ENCODE results near the gene USP21. TPM values are rescaled to one million over a fixed set of nuclear protein-coding genes. Genes with fewer than 3 reads are reported as not detected.

The USP21 gene
- total and polyA plus RNA-seq, 2 of the 13 experiments (the other 11 are each of a cell fraction or from before 2014, with no cell fraction given): 10.1 to 33.1 TPM

GRCh38 chr1:161201836-161202712 is 42.8 kb downstream of the USP21 start, which contains the start of gene NDUFS2 (continued):
- TF ChIP-seq ZNF18 (CRISPR knock-in tag; IDR thresholded peaks at IDR 0.05; ENCODE audit: insufficient replicate concordance) (peak; percentile 29), ZNF143 (CRISPR knock-in tag; IDR thresholded peaks at IDR 0.05) (peak; percentile 63; the same call in 1 of the 2 replicates), ZBED4 (CRISPR knock-in tag; IDR thresholded peaks at IDR 0.05; ENCODE audit: borderline replicate concordance) (peak; percentile 64), CCDC6 (CRISPR knock-in tag; IDR thresholded peaks at IDR 0.05) (peak; percentile 55; the same call in 1 of the 2 replicates), DDIT3 (CRISPR knock-in tag; IDR thresholded peaks at IDR 0.05) (no peak), SP140L (CRISPR knock-in tag; IDR thresholded peaks at IDR 0.05; ENCODE audit: borderline replicate concordance) (peak; percentile 48; the same call in 1 of the 2 replicates), XBP1 (CRISPR knock-in tag; IDR thresholded peaks at IDR 0.05) (no peak), POLR2G (IDR thresholded peaks at IDR 0.05; ENCODE audit: low read depth, low read length) (peak; percentile 93), ZNF773 (CRISPR knock-in tag; IDR thresholded peaks at IDR 0.05; ENCODE audit: borderline replicate concordance) (no peak), ZFP36L1 (CRISPR knock-in tag; IDR thresholded peaks at IDR 0.05) (no peak), ZNF280D (CRISPR knock-in tag; IDR thresholded peaks at IDR 0.05) (peak; percentile 95), ZNF598 (CRISPR knock-in tag; IDR thresholded peaks at IDR 0.05; ENCODE audit: borderline replicate concordance) (no peak), MBNL3 (CRISPR knock-in tag; conservative IDR thresholded peaks at IDR 0.05) (no peak), ZNF44 (CRISPR knock-in tag; IDR thresholded peaks at IDR 0.05) (no peak), NFYB (CRISPR knock-in tag; IDR thresholded peaks at IDR 0.05) (0 out of 2 replicates have a peak, but pooled peaks have one; percentile 12), SNAPC2 (CRISPR knock-in tag; IDR thresholded peaks at IDR 0.05) (peak; percentile 69; the same call in 1 of the 2 replicates), NR3C1 (CRISPR knock-in tag; IDR thresholded peaks at IDR 0.05) (no peak), ZNF547 (CRISPR knock-in tag; IDR thresholded peaks at IDR 0.05) (no peak), ZFP36L2 (CRISPR knock-in tag; IDR thresholded peaks at IDR 0.05) (no peak), MED13 (CRISPR knock-in tag; IDR thresholded peaks at IDR 0.05) (no peak; the same call in 1 of the 2 replicates), ZSCAN31 (CRISPR knock-in tag; IDR thresholded peaks at IDR 0.05; ENCODE audit: low read depth) (0 out of 2 replicates have a peak, but pooled peaks have one; percentile 64)
